OCI-LY1 (cell line): Measurements from ENCODE around the gene SLC25A5.
"Not testable (repeated sequence)": the region's sequence is repeated elsewhere in the genome, so short reads cannot be mapped to it uniquely, and the experiment has no call there.

Experiments used
- H2AFZ ChIP-seq: fragments of 200-600 bp; sonication (generic), shearing (Covaris generic); 2 replicates; pipeline ENCODE4 v1.6.0; 2014; ENCODE audit warnings: antibody characterized with exemption, mild to moderate bottlenecking, low read length
- H3F3A ChIP-seq: fragments of 200-600 bp; sonication (generic), shearing (Covaris generic); 2 replicates; pipeline ENCODE4 v1.6.0; 2014; ENCODE audit warnings: mild to moderate bottlenecking, antibody characterized with exemption, low read length, moderate library complexity; ENCODE audit not compliant: insufficient read depth
- H3K27ac ChIP-seq: fragments of 200-600 bp; sonication (generic); 2 replicates; pipeline ENCODE4 v1.5.1; 2014; ENCODE audit warnings: low read length, mixed run types, mild to moderate bottlenecking, low read depth; ENCODE audit not compliant: poor library complexity, severe bottlenecking
- H3K27me3 ChIP-seq: fragments of 200-600 bp; sonication (generic); 2 replicates; pipeline ENCODE4 v1.6.0; 2014; ENCODE audit warnings: antibody characterized with exemption, mild to moderate bottlenecking, low read length, moderate library complexity; ENCODE audit not compliant: insufficient read depth
- H3K36me3 ChIP-seq: fragments of 200-600 bp; sonication (generic); 2 replicates; pipeline ENCODE4 v1.6.1; 2014; ENCODE audit warnings: mild to moderate bottlenecking, antibody characterized with exemption, low read length, moderate library complexity, mixed read lengths; ENCODE audit not compliant: insufficient read depth
- H3K4me1 ChIP-seq: fragments of 200-600 bp; sonication (generic); 2 replicates; pipeline ENCODE4 v1.5.1; 2014; ENCODE audit warnings: mild to moderate bottlenecking, low read length, moderate library complexity; ENCODE audit not compliant: insufficient read depth, severe bottlenecking
- H3K4me2 ChIP-seq: fragments of 200-600 bp; sonication (generic), shearing (Covaris generic); 2 replicates; pipeline ENCODE4 v1.6.1; 2014; ENCODE audit warnings: low read length
- H3K4me3 ChIP-seq: fragments of 200-600 bp; sonication (generic); 2 replicates; pipeline ENCODE4 v1.5.1; 2014; ENCODE audit warnings: low read length, low read depth, mild to moderate bottlenecking, mixed read lengths; ENCODE audit not compliant: poor library complexity, severe bottlenecking
- H3K79me2 ChIP-seq: fragments of 200-600 bp; shearing (Covaris generic); 2 replicates; pipeline ENCODE4 v1.6.1; 2016; ENCODE audit warnings: mixed run types, low read length, mixed read lengths; ENCODE audit not compliant: insufficient read depth
- H3K9ac ChIP-seq: fragments of 200-600 bp; sonication (generic), shearing (Covaris generic); 2 replicates; pipeline ENCODE4 v1.6.1; 2014; ENCODE audit warnings: mild to moderate bottlenecking, low read length, mixed read lengths
- H3K9me2 ChIP-seq: fragments of 200-600 bp; sonication (generic), shearing (Covaris generic); 2 replicates; pipeline ENCODE4 v1.6.1; 2014; ENCODE audit warnings: low read depth, mild to moderate bottlenecking, low read length, mixed read lengths
- H3K9me3 ChIP-seq: fragments of 200-600 bp; shearing (Covaris generic); 2 replicates; pipeline ENCODE4 v1.6.1; 2014; ENCODE audit warnings: low read length, mixed read lengths
- H4K20me1 ChIP-seq: fragments of 200-600 bp; sonication (generic), shearing (Covaris generic); 2 replicates; pipeline ENCODE4 v1.6.0; 2016; ENCODE audit warnings: mild to moderate bottlenecking, low read length; ENCODE audit not compliant: insufficient read depth
- EZH2 ChIP-seq: fragments of 200-600 bp; sonication (generic), shearing (Covaris generic); IDR thresholded peaks from 2 replicates; pipeline ENCODE4 v1.8.0; 2017; ENCODE audit warnings: borderline replicate concordance, mixed run types, mild to moderate bottlenecking, antibody characterized with exemption, low read length, moderate library complexity, mixed read lengths
- TF ChIP-seq, protein P1 (sequence below): fragments of 200-600 bp; sonication (generic), shearing (Covaris generic); IDR thresholded peaks from 2 replicates; pipeline ENCODE4 v1.5.1; 2017; ENCODE audit warnings: mild to moderate bottlenecking, antibody characterized with exemption, low read length, moderate library complexity, mixed read lengths

Gene SLC25A5

DNA sequence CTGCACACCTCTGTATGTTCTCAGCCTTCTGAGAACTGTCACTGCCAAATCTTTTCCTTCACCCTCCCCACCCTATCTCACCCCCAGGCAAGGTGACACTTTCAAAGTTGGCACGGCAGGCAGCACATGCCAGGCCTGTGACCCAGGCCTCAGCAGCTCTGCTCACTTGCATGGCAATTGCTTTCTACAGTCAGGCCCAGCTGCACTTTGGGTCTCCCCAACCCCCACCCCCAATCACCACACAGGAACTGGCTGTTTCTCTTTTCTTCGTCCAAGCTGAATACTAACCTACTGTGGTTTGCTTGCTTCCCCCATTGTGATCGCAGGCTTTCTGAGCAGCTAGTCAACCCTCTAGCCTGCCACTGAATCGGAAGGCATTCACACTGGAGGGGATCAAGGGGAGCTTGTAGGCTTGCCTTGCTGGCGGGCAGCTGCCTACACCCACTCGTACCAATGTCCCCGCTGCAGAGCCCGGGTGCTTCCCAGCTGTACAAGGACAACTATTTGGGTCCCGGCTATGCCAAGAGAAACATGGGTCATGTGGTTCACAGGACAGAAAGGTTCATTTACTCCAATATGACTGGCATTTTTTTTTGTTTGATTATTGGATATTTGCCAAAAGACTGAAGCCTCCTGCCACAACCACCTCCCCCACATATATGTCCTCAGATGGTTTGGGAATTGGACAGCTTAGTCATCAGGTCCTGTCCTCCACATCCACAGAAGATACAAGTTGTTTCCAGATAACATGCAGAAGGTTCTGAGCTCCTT, 41.0 kb upstream of the SLC25A5 start:
- H3K9ac ChIP-seq = peak overlapping the region; percentile 66
- no peaks in the 10 kb centered on the region for H3K9me3 ChIP-seq
- peak overlapping the region; percentile 96 for H3K27ac ChIP-seq

GRCh38 chrX:119427795-119428185, 40.5 kb upstream of the SLC25A5 start:
- Histone ChIP-seq H3K9ac (peak overlapping the region; percentile 66), H3K4me3 (no peak overlapping the region), H2AFZ (no peak overlapping the region), H3K9me2 (no peaks in the 10 kb centered on the region), H3K27ac (peak overlapping the region; percentile 96), H3K4me2 (peak overlapping the region; percentile 45; the same call in 1 of the 2 replicates), H3K79me2 (no peaks in the 10 kb centered on the region), H4K20me1 (no peaks in the 10 kb centered on the region), H3F3A (no peaks in the 10 kb centered on the region), H3K4me1 (peaks cover 34% of the 10 kb centered on the region), H3K9me3 (no peaks in the 10 kb centered on the region), H3K27me3 (no peaks in the 10 kb centered on the region), H3K36me3 (no peaks in the 10 kb centered on the region; the same call in 1 of the 2 replicates)
- no peak for TF ChIP-seq EZH2
- TF ChIP-seq, protein P1, sequence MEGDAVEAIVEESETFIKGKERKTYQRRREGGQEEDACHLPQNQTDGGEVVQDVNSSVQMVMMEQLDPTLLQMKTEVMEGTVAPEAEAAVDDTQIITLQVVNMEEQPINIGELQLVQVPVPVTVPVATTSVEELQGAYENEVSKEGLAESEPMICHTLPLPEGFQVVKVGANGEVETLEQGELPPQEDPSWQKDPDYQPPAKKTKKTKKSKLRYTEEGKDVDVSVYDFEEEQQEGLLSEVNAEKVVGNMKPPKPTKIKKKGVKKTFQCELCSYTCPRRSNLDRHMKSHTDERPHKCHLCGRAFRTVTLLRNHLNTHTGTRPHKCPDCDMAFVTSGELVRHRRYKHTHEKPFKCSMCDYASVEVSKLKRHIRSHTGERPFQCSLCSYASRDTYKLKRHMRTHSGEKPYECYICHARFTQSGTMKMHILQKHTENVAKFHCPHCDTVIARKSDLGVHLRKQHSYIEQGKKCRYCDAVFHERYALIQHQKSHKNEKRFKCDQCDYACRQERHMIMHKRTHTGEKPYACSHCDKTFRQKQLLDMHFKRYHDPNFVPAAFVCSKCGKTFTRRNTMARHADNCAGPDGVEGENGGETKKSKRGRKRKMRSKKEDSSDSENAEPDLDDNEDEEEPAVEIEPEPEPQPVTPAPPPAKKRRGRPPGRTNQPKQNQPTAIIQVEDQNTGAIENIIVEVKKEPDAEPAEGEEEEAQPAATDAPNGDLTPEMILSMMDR = no peak

More for the DNA sequence above, 41.0 kb upstream of the SLC25A5 start:
- Histone ChIP-seq H3K27me3 (no peaks in the 10 kb centered on the region), H3K9me2 (no peaks in the 10 kb centered on the region), H3K4me2 (peak overlapping the region; percentile 55), H3K4me3 (no peak overlapping the region), H3K79me2 (no peaks in the 10 kb centered on the region), H3F3A (no peaks in the 10 kb centered on the region), H4K20me1 (no peaks in the 10 kb centered on the region), H2AFZ (no peak overlapping the region), H3K36me3 (no peaks in the 10 kb centered on the region; the same call in 1 of the 2 replicates), H3K4me1 (peaks cover 34% of the 10 kb centered on the region)
- TF ChIP-seq EZH2 = no peak
- TF ChIP-seq, protein P1 = no peak

GRCh38 chrX:119429471-119429870, 38.8 kb upstream of the SLC25A5 start:
- H3K4me2 ChIP-seq = no peak overlapping the region
- no peak overlapping the region for H3K4me3 ChIP-seq
- H4K20me1 ChIP-seq = no peaks in the 10 kb centered on the region
- no peaks in the 10 kb centered on the region for H3F3A ChIP-seq
- H3K9ac ChIP-seq = no peak overlapping the region
- H3K9me3 ChIP-seq = no peaks in the 10 kb centered on the region
- peaks cover 34% of the 10 kb centered on the region for H3K4me1 ChIP-seq
- H3K36me3 ChIP-seq = no peaks in the 10 kb centered on the region; the same call in 1 of the 2 replicates
- H2AFZ ChIP-seq = no peak overlapping the region
- H3K27ac ChIP-seq = no peak overlapping the region
- H3K79me2 ChIP-seq = no peaks in the 10 kb centered on the region
- TF ChIP-seq EZH2 = no peak
- TF ChIP-seq, protein P1 = no peak
- H3K9me2 ChIP-seq = no peaks in the 10 kb centered on the region
- no peaks in the 10 kb centered on the region for H3K27me3 ChIP-seq

GRCh38 chrX:119441295-119441694, 26.9 kb upstream of the SLC25A5 start:
- H3K4me3 ChIP-seq, H3F3A ChIP-seq, H3K79me2 ChIP-seq, H3K36me3 ChIP-seq, H3K4me1 ChIP-seq, H3K4me2 ChIP-seq, H3K27me3 ChIP-seq, H2AFZ ChIP-seq, H4K20me1 ChIP-seq, H3K27ac ChIP-seq, H3K9me3 ChIP-seq, H3K9me2 ChIP-seq, H3K9ac ChIP-seq: not testable (repeated sequence)
